ENCODE data around the gene HOXB9. TPM values are rescaled to one million over a fixed set of nuclear protein-coding genes. Genes with fewer than 3 reads are reported as not detected.

The HOXB9 gene
- total RNA-seq, 1 donor: not detected

DNA sequence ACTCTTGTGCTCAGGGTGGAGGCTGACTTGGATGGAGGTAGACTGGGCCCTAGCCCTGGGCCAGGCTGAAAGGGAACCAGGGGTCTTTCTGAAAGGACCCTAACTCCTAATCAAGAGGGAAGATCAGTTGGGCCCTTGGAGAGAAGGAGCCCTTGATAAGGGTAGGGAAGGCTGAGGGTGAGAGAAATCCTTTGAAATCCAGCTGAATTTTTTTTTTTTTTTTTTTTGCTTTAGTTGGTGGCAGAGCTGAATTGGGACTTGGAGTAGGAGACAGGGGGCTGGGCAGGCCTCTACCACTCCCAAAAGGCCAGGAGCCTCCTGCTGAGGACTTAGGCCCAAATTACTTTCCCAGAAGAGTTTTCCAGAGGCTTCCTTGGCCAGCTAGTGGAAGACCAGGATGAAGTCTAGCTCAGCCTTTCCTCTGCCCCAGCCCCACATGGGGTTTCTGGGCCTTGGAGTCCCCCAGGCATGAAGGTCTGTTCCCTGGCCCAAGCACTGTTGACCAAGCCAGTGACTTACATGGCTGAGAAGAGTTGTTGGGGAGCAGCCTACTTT, 35.5 kb downstream of the HOXB9 start:
- H3K4me3 ChIP-seq (ENCODE audit: low read depth, low read length): no peak overlapping the region
- DNase-seq (ENCODE audit: low read depth): no peak
- TF ChIP-seq, protein P1, sequence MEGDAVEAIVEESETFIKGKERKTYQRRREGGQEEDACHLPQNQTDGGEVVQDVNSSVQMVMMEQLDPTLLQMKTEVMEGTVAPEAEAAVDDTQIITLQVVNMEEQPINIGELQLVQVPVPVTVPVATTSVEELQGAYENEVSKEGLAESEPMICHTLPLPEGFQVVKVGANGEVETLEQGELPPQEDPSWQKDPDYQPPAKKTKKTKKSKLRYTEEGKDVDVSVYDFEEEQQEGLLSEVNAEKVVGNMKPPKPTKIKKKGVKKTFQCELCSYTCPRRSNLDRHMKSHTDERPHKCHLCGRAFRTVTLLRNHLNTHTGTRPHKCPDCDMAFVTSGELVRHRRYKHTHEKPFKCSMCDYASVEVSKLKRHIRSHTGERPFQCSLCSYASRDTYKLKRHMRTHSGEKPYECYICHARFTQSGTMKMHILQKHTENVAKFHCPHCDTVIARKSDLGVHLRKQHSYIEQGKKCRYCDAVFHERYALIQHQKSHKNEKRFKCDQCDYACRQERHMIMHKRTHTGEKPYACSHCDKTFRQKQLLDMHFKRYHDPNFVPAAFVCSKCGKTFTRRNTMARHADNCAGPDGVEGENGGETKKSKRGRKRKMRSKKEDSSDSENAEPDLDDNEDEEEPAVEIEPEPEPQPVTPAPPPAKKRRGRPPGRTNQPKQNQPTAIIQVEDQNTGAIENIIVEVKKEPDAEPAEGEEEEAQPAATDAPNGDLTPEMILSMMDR (IDR thresholded peaks at IDR 0.05; ENCODE audit: insufficient read depth, low read length): no peak

GRCh38 chr17:48589831-48590606, 36.1 kb downstream of the HOXB9 start, which contains the start of gene HOXB3:
TSS of gene HOXB3 (minus strand) at chr17:48590241. CDS start at chr17:48552474, 37,767 bp downstream.
- H3K4me3 ChIP-seq (ENCODE audit: low read depth, low read length): peak within 1 kb of the TSS; percentile 5
- TF ChIP-seq, protein P1 (IDR thresholded peaks at IDR 0.05; ENCODE audit: insufficient read depth, low read length): no peak
- no peak for DNase-seq (ENCODE audit: low read depth)

GRCh38 chr17:48589060-48589830, 36.9 kb downstream of the HOXB9 start:
- DNase-seq (ENCODE audit: low read depth): no peak
- TF ChIP-seq, protein P1 (IDR thresholded peaks at IDR 0.05; ENCODE audit: insufficient read depth, low read length): no peak
- no peak overlapping the region for H3K4me3 ChIP-seq (ENCODE audit: low read depth, low read length)

DNA sequence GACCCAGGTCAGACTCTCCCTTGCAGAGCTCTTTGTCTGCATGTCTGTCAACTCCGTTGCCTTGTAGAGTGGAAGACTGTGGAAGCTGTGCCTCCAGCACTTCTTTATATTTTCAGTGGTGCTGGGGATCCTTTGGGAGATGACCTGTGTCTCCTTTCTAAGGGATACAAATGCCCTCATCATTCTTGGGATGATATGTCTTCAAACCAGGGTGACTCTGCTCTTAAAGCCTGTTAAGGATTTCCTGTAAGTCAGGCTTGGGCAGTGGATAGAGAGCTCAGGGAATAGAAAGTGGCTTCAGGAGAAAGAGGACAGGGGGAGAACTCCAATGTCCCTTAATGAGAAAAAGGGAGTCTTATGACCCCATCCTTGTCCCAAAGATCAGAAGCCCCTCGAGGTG, 37.6 kb downstream of the HOXB9 start:
- TF ChIP-seq, protein P1 (IDR thresholded peaks at IDR 0.05; ENCODE audit: insufficient read depth, low read length): no peak
- no peak for DNase-seq (ENCODE audit: low read depth)
- H3K4me3 ChIP-seq (ENCODE audit: low read depth, low read length): no peak overlapping the region

GRCh38 chr17:48588074-48588415, 38.1 kb downstream of the HOXB9 start:
- DNase-seq (ENCODE audit: low read depth): no peak
- TF ChIP-seq, protein P1 (IDR thresholded peaks at IDR 0.05; ENCODE audit: insufficient read depth, low read length): no peak
- H3K4me3 ChIP-seq (ENCODE audit: low read depth, low read length): no peak overlapping the region

GRCh38 chr17:48587276-48588073, 38.7 kb downstream of the HOXB9 start:
- H3K4me3 ChIP-seq (ENCODE audit: low read depth, low read length): peak overlapping the region; percentile 5
- DNase-seq (ENCODE audit: low read depth): no peak
- TF ChIP-seq, protein P1 (IDR thresholded peaks at IDR 0.05; ENCODE audit: insufficient read depth, low read length): no peak

All from fibroblast of the aortic adventitia (primary cell).